ENCODE results near the gene ANKRD60. TPM values are rescaled to one million over a fixed set of nuclear protein-coding genes. Genes with fewer than 3 reads are reported as not detected.

Gene ANKRD60
- polyA plus RNA-seq, 2 donors = not detected

DNA sequence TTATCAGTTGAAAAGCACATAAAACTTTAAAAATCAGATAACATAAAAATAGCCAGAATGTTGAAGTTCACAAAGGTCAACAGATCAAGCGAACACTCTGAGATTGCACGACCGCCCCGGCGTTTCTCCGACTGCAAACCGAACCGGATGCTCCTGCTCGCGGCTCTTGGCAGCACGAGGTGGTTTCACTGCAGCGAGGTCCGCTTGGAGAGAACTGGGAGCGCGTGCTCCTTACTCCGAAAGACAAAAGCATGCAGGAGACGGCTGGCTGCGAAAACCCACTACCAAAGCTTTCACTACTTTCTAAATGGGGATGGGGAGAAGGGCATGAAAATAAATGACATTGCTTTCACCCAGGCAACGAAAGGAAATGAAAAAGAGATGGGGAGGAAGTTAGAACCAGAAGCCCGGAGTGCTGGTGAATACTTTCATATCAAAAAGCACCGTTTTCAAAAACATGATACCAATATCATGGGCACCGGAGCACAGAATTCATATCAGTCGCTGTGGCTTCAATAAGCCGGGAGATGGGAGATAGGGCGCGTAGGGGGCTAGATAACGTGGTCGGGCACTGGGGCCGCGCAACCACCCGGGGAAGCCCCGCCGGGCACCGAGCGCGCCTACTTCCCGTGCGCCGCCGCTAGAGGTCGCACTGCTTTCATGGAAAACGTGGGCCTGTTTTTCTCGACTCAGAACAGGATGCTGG, 8.3 kb upstream of the ANKRD60 start:
- WGBS, 2 donors = 1 to 2% methylated on average over 43 of the region's 43 CpGs
- Histone ChIP-seq H3K36me3 (ENCODE audit: control insufficient read depth in 2 of 2, insufficient read depth in 2 of 2, low read length in 1 of 2) (peaks cover 6 to 11% of the 10 kb centered on the region in 2 donors), H3K4me3 (ENCODE audit: low read depth in 1 of 2, low read length in 2 of 2) (peak overlapping the region; percentile 44 to 59), H3K27ac (ENCODE audit: low read depth in 2 of 2, low read length in 1 of 2) (no peak overlapping the region), H3K27me3 (ENCODE audit: control insufficient read depth in 1 of 2, insufficient read depth in 2 of 2, low read length in 2 of 2) (no peaks in the 10 kb centered on the region), H3K4me1 (ENCODE audit: control insufficient read depth in 2 of 2, insufficient read depth in 2 of 2, low read length in 1 of 2) (no peaks in the 10 kb centered on the region), H3K9me3 (ENCODE audit: control insufficient read depth in 2 of 2, insufficient read depth in 1 of 2, low read depth in 1 of 2, low read length in 1 of 2) (no peaks in the 10 kb centered on the region)

DNA sequence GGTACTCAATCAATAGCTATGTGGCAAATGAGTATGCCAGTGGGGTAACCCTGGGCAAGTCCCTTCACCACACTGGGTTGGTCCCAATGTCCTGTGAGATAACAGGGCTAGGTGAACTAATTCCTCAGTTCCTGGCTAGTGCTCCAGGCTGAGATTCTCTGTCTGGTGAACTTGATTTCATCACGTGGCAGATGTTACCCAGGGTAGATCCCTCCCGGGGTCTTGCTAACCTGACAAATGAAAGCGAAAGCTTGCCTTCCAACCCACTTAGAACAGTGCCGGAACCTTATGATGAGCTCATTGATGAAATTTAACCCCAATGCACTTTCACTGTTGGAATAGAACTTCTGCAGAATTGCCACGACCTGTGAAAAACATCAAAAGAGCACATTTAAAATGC, 6.6 kb upstream of the ANKRD60 start:
- H3K36me3 ChIP-seq (ENCODE audit: control insufficient read depth in 2 of 2, insufficient read depth in 2 of 2, low read length in 1 of 2) = peaks cover 5 to 9% of the 10 kb centered on the region in 2 donors
- H3K27ac ChIP-seq (ENCODE audit: low read depth in 2 of 2, low read length in 1 of 2) = no peak overlapping the region
- 76 to 84% methylated on average over 5 of the region's 5 CpGs for WGBS, 2 donors
- no peaks in the 10 kb centered on the region for H3K4me1 ChIP-seq (ENCODE audit: control insufficient read depth in 2 of 2, insufficient read depth in 2 of 2, low read length in 1 of 2)
- no peak overlapping the region for H3K4me3 ChIP-seq (ENCODE audit: low read depth in 1 of 2, low read length in 2 of 2)
- H3K27me3 ChIP-seq (ENCODE audit: control insufficient read depth in 1 of 2, insufficient read depth in 2 of 2, low read length in 2 of 2) = no peaks in the 10 kb centered on the region
- H3K9me3 ChIP-seq (ENCODE audit: control insufficient read depth in 2 of 2, insufficient read depth in 1 of 2, low read depth in 1 of 2, low read length in 1 of 2) = no peaks in the 10 kb centered on the region

DNA sequence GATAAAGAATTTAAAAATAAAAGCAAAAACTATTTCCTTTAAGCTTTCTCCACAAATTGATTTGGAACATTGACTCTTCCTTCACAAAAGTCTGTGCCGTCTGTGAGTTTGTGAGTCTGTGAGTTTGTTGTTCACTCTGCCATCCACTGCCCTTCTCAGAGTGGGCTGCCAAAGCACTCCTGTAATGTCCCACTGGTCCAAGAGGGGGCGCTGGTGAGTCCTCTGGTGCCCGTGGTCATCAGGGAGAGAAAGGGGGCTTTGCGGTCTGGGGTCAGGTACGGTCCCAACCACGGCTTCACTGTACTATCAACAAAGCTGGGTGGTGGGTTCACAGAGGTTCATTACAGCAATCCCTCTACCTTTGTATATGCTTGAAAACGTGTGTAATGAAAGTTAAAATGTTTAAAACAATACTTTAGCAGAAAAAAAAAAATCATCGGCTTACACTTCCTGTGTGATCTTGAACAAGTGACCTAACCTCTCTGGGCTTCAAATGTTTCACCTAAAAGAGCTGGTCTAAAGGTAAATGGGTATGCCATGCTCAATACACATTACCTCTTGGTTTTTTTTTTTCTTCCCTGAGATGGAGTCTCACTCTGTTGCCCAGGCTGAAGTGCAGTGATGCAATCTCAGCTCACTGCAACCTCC, 5.6 kb upstream of the ANKRD60 start:
- Histone ChIP-seq H3K4me3 (ENCODE audit: low read depth in 1 of 2, low read length in 2 of 2) (no peak overlapping the region), H3K27me3 (ENCODE audit: control insufficient read depth in 1 of 2, insufficient read depth in 2 of 2, low read length in 2 of 2) (no peaks in the 10 kb centered on the region), H3K4me1 (ENCODE audit: control insufficient read depth in 2 of 2, insufficient read depth in 2 of 2, low read length in 1 of 2) (no peaks in the 10 kb centered on the region), H3K36me3 (ENCODE audit: control insufficient read depth in 2 of 2, insufficient read depth in 2 of 2, low read length in 1 of 2) (peaks cover 3 to 4% of the 10 kb centered on the region in 2 donors), H3K9me3 (ENCODE audit: control insufficient read depth in 2 of 2, insufficient read depth in 1 of 2, low read depth in 1 of 2, low read length in 1 of 2) (no peaks in the 10 kb centered on the region), H3K27ac (ENCODE audit: low read depth in 2 of 2, low read length in 1 of 2) (no peak overlapping the region)
- WGBS, 2 donors = 53 to 60% methylated on average over 8 of the region's 8 CpGs

- Histone ChIP-seq H3K4me1 (ENCODE audit: control insufficient read depth in 2 of 2, insufficient read depth in 2 of 2, low read length in 1 of 2) (peaks cover 0 to 3% of the 10 kb centered on the region in 2 donors), H3K27me3 (ENCODE audit: control insufficient read depth in 1 of 2, insufficient read depth in 2 of 2, low read length in 2 of 2) (peaks cover 0 to 4% of the 10 kb centered on the region in 2 donors), H3K36me3 (ENCODE audit: control insufficient read depth in 2 of 2, insufficient read depth in 2 of 2, low read length in 1 of 2) (peaks cover 0 to 4% of the 10 kb centered on the region in 2 donors), H3K27ac (ENCODE audit: low read depth in 2 of 2, low read length in 1 of 2) (no peak overlapping the region), H3K9me3 (ENCODE audit: control insufficient read depth in 2 of 2, insufficient read depth in 1 of 2, low read depth in 1 of 2, low read length in 1 of 2) (no peaks in the 10 kb centered on the region), H3K4me3 (ENCODE audit: low read depth in 1 of 2, low read length in 2 of 2) (no peak overlapping the region)
- WGBS, 2 donors = 96 to 97% methylated on average over 8 of the region's 8 CpGs
These were observed 4.9 kb upstream of the ANKRD60 start for GRCh38 chr20:58233393-58233792.

GRCh38 chr20:58231683-58232082, 3.2 kb upstream of the ANKRD60 start:
- Histone ChIP-seq H3K4me1 (ENCODE audit: control insufficient read depth in 2 of 2, insufficient read depth in 2 of 2, low read length in 1 of 2) (peaks cover 3 to 4% of the 10 kb centered on the region in 2 donors), H3K9me3 (ENCODE audit: control insufficient read depth in 2 of 2, insufficient read depth in 1 of 2, low read depth in 1 of 2, low read length in 1 of 2) (no peaks in the 10 kb centered on the region), H3K36me3 (ENCODE audit: control insufficient read depth in 2 of 2, insufficient read depth in 2 of 2, low read length in 1 of 2) (peaks cover 0 to 4% of the 10 kb centered on the region in 2 donors), H3K4me3 (ENCODE audit: low read depth in 1 of 2, low read length in 2 of 2) (no peak overlapping the region), H3K27me3 (ENCODE audit: control insufficient read depth in 1 of 2, insufficient read depth in 2 of 2, low read length in 2 of 2) (peaks cover 0 to 11% of the 10 kb centered on the region in 2 donors), H3K27ac (ENCODE audit: low read depth in 2 of 2, low read length in 1 of 2) (no peak overlapping the region)
- WGBS, 2 donors = 65 to 66% methylated on average over 6 of the region's 6 CpGs

DNA sequence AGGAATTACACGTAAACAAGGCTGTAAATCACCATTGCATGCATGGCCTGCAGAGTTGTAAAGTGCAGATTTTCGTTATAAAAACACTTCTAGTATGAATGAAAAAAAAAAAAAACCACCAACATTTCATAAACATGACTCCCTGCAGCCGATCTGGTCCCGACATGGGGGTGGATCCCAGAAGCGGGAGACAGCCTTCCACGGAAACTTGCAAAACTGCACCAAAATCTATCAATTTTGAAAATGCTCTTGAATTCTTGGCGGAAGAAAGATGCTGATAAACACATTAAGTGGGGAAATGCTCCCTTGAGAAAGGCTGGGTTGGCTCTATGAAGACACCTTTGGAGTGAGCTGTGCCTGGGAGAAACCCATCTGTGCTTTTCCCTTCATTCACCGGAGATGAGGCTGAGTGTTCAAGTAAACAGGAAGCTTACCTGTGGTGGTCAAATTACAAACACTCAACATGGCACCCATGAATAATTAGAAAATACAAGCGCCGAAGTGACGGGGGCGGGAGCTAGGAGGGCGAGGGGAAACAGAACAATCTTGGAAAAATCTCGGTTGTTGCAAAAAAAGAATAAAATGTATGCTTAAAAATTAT, 845 bp upstream of the ANKRD60 start:
- Histone ChIP-seq H3K4me3 (ENCODE audit: low read depth in 1 of 2, low read length in 2 of 2) (no peak overlapping the region), H3K27me3 (ENCODE audit: control insufficient read depth in 1 of 2, insufficient read depth in 2 of 2, low read length in 2 of 2) (peaks cover 0 to 11% of the 10 kb centered on the region in 2 donors), H3K9me3 (ENCODE audit: control insufficient read depth in 2 of 2, insufficient read depth in 1 of 2, low read depth in 1 of 2, low read length in 1 of 2) (no peaks in the 10 kb centered on the region), H3K36me3 (ENCODE audit: control insufficient read depth in 2 of 2, insufficient read depth in 2 of 2, low read length in 1 of 2) (no peaks in the 10 kb centered on the region), H3K27ac (ENCODE audit: low read depth in 2 of 2, low read length in 1 of 2) (no peak overlapping the region), H3K4me1 (ENCODE audit: control insufficient read depth in 2 of 2, insufficient read depth in 2 of 2, low read length in 1 of 2) (peaks cover 3 to 4% of the 10 kb centered on the region in 2 donors)
- WGBS, 2 donors = 76 to 79% methylated on average over 14 of the region's 14 CpGs

DNA sequence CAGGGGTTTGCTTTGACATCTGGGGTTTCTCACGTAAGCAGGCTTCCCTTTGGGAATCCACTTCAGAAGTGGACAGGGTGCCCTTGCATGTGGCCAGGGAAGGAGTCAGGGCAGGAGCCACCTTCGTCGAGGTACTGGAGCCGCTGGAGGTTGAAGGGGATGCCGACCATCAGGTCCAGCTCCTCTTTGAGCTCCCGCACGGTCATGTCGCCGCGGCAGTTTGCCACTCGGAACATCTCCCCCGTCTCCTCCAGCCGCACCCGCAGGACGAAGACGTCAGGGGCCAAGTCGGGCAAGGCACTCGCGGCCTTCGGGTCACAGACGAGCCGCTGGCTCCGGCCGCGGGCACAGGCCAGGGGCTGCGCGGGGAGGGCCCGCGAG, 360 bp downstream of the ANKRD60 start:
- H3K27ac ChIP-seq (ENCODE audit: low read depth in 2 of 2, low read length in 1 of 2) = no peak overlapping the region
- 10 to 16% methylated on average over 16 to 29 of the region's 29 CpGs for WGBS, 2 donors
- H3K27me3 ChIP-seq (ENCODE audit: control insufficient read depth in 1 of 2, insufficient read depth in 2 of 2, low read length in 2 of 2) = peaks cover 0 to 11% of the 10 kb centered on the region in 2 donors
- no peaks in the 10 kb centered on the region for H3K36me3 ChIP-seq (ENCODE audit: control insufficient read depth in 2 of 2, insufficient read depth in 2 of 2, low read length in 1 of 2)
- peaks cover 3 to 4% of the 10 kb centered on the region in 2 donors for H3K4me1 ChIP-seq (ENCODE audit: control insufficient read depth in 2 of 2, insufficient read depth in 2 of 2, low read length in 1 of 2)
- H3K4me3 ChIP-seq (ENCODE audit: low read depth in 1 of 2, low read length in 2 of 2) = peak overlapping the region in 1 of 2 donors; percentile 7
- H3K9me3 ChIP-seq (ENCODE audit: control insufficient read depth in 2 of 2, insufficient read depth in 1 of 2, low read depth in 1 of 2, low read length in 1 of 2) = no peaks in the 10 kb centered on the region

DNA sequence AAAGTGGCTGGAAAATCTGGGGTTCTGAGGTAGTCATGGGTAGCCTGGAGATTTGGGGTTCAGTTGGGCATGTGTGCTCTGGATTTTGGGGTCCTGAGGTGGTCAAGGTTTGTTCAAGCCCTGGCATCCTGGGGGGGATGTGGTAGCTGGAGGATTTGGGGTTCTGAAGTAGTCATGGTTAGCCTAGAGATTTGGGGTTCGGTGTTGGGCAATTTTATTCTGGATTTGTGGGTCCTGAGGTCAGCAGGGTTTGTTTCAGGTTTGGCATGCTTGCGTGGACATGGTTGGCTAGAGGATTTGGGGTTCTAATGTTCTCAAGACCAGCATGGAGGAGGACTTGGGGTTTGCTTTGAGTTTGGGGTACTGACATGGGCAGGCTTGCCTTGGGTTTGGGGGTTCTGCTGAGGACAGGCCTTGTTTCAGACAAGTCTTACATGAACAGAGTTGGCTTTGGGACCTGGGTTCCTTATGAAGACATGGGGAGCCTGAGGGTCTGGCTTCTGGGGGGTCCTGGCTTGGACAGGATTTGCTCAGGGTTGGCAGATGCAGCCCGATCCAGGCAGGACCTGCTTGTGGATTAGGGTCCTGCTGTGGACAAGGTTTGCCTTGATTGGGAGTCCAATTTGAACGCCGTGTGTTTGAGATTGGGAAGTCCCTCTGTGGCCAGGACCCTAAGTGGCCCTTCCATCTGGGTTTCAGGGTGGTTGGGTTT, 906 bp downstream of the ANKRD60 start:
- Histone ChIP-seq H3K4me3 (ENCODE audit: low read depth in 1 of 2, low read length in 2 of 2) (no peak overlapping the region), H3K27ac (ENCODE audit: low read depth in 2 of 2, low read length in 1 of 2) (no peak overlapping the region), H3K36me3 (ENCODE audit: control insufficient read depth in 2 of 2, insufficient read depth in 2 of 2, low read length in 1 of 2) (no peaks in the 10 kb centered on the region), H3K4me1 (ENCODE audit: control insufficient read depth in 2 of 2, insufficient read depth in 2 of 2, low read length in 1 of 2) (peaks cover 3 to 4% of the 10 kb centered on the region in 2 donors), H3K27me3 (ENCODE audit: control insufficient read depth in 1 of 2, insufficient read depth in 2 of 2, low read length in 2 of 2) (peaks cover 0 to 11% of the 10 kb centered on the region in 2 donors), H3K9me3 (ENCODE audit: control insufficient read depth in 2 of 2, insufficient read depth in 1 of 2, low read depth in 1 of 2, low read length in 1 of 2) (no peaks in the 10 kb centered on the region)
- WGBS, 2 donors = 87 to 89% methylated on average over 5 of the region's 5 CpGs

- Histone ChIP-seq H3K36me3 (ENCODE audit: control insufficient read depth in 2 of 2, insufficient read depth in 2 of 2, low read length in 1 of 2) (no peaks in the 10 kb centered on the region), H3K27ac (ENCODE audit: low read depth in 2 of 2, low read length in 1 of 2) (no peak overlapping the region), H3K9me3 (ENCODE audit: control insufficient read depth in 2 of 2, insufficient read depth in 1 of 2, low read depth in 1 of 2, low read length in 1 of 2) (no peaks in the 10 kb centered on the region), H3K4me3 (ENCODE audit: low read depth in 1 of 2, low read length in 2 of 2) (no peak overlapping the region), H3K4me1 (ENCODE audit: control insufficient read depth in 2 of 2, insufficient read depth in 2 of 2, low read length in 1 of 2) (peaks cover 3 to 4% of the 10 kb centered on the region in 2 donors), H3K27me3 (ENCODE audit: control insufficient read depth in 1 of 2, insufficient read depth in 2 of 2, low read length in 2 of 2) (peaks cover 0 to 11% of the 10 kb centered on the region in 2 donors)
- WGBS, 2 donors = 70 to 71% methylated on average over 15 of the region's 15 CpGs
These were observed 2.8 kb downstream of the ANKRD60 start for GRCh38 chr20:58225452-58226200.
